C4-2B (cell line): Measurements from ENCODE around the gene ARMC10.
"Not testable (repeated sequence)": the region's sequence is repeated elsewhere in the genome, so short reads cannot be mapped to it uniquely, and the experiment has no call there.

ENCODE experiments used
- H3K27ac ChIP-seq: fragments of 450-650 bp; 2 replicates; pipeline ENCODE4 v1.5.1; 2017
- ZFX ChIP-seq: fragments of 450-650 bp; IDR thresholded peaks from 2 replicates; pipeline ENCODE4 v1.6.1; 2017
- TF ChIP-seq, protein P1 (sequence below): fragments of 450-650 bp; conservative IDR thresholded peaks from 2 replicates; pipeline ENCODE4 v1.5.1; 2017; ENCODE audit warnings: mild to moderate bottlenecking

The ARMC10 gene

DNA sequence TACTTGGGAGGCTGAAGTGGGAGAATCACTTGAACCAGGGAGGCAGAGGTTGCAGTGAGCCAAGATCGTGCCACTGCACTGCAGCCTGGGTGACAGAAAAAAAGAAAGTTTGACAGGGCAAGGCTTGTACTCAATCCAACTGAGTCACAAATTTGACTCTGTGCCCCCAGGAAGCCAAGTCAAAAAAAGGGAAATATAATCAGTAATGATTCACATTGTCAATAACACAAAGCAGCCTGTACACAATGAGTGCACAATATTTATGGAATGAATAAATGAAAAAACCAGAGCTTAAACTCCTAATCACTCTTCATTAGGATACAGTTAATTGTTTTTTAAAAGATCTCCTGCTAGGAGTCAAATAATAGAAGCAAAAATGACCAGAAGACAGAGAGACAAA is 67.6 kb downstream of the ARMC10 start:
- no peak overlapping the region for H3K27ac ChIP-seq

DNA sequence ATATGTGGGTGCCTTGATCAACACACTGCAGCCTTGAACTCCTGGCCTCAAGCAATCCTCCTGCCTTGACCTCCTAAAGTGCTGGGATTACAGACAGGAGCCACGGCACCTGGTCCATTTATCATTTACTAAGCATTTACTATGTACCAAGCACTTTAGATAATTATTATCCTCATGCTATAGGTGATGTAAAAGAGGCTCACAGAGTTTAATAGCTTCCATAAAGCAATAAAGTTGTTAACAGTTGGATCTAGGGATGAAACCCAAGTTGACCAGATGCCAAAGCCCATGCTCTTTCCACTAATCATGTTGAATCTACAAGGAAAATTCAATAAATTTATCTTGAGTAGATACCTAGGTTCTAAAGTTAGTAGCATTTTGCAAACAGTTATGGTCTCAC is 68.9 kb downstream of the ARMC10 start:
- TF ChIP-seq, protein P1, sequence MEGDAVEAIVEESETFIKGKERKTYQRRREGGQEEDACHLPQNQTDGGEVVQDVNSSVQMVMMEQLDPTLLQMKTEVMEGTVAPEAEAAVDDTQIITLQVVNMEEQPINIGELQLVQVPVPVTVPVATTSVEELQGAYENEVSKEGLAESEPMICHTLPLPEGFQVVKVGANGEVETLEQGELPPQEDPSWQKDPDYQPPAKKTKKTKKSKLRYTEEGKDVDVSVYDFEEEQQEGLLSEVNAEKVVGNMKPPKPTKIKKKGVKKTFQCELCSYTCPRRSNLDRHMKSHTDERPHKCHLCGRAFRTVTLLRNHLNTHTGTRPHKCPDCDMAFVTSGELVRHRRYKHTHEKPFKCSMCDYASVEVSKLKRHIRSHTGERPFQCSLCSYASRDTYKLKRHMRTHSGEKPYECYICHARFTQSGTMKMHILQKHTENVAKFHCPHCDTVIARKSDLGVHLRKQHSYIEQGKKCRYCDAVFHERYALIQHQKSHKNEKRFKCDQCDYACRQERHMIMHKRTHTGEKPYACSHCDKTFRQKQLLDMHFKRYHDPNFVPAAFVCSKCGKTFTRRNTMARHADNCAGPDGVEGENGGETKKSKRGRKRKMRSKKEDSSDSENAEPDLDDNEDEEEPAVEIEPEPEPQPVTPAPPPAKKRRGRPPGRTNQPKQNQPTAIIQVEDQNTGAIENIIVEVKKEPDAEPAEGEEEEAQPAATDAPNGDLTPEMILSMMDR: no peak
- no peak for TF ChIP-seq ZFX
- H3K27ac ChIP-seq: no peak overlapping the region

More for the DNA sequence above, 67.6 kb downstream of the ARMC10 start:
- TF ChIP-seq, protein P1: no peak
- no peak for TF ChIP-seq ZFX

DNA sequence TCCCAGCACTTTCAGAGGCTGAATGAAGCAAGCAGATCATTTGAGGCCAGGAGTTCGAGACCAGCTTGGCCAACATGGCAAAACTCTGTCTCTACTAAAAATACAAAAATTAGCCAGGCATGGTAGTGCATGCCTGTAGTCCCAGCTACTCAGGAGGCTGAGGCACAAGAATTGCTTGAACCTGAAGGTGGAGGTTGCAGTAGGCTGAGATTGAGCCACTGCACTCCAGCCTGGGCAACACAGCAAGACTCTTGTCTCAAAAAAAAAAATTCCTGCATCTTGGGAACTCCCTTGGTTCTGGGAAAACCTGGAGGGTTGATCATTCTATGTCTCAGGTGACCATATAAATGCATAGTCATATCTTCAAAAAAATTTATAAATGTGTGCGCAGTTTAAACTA is 69.8 kb downstream of the ARMC10 start:
- H3K27ac ChIP-seq: not testable (repeated sequence)

DNA sequence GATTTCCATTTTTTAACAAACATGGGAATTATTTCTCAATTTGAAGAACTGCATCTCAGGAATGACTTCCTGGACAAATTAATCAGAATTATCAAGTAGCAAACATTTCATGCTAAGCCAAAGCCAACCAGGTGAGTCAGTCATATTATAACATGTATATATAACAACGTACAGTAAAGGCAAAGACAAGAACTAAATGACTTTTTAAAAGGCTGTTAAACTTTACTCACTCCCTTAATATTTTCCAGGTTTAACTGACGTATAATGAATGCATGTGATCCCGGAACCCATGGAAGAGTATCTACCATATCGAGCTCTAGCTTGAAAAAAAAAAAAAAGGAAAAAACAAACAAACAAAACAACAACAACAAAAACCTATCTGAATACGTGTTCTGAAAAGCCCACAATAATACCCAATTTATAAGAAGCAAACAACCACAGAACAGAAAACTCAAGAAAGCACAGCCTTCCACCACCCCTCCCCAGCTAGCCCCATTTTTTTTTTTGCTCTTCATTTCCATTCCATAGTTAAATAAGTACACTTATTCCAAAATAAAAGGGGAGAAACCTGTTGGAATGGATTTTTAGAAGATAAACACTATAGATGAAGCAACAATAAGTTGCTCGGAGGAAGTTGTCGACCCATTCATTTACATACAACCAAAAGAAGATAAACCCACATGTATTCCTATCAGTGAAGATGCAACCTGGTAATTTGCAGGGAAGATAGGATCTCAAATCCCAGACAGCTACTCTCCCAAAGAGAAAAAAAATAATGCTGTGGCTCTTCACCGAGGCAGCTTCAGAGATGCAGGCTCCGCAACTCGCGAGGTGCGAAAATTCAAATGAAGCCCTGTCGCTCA is 73.4 kb downstream of the ARMC10 start:
- no peak for TF ChIP-seq ZFX
- TF ChIP-seq, protein P1: no peak
- peak overlapping the region; percentile 97 for H3K27ac ChIP-seq
